HEK293T (cell line): Measurements from ENCODE around the gene ANGPT4.

Experiments used
- CTCF ChIA-PET: fragments of 350-600 bp; formaldehyde crosslinking; extraction: SDS; loops from one replicate; lab custom pipeline; 2021; ENCODE audit warnings: antibody characterized with exemption, inconsistent platforms; lab: Yijun Ruan, JAX
- POLR2A ChIA-PET: fragments of 350-600 bp; formaldehyde crosslinking; extraction: SDS; loops from one replicate; lab custom pipeline; 2020; ENCODE audit warnings: antibody characterized with exemption, inconsistent platforms; lab: Yijun Ruan, JAX
- DNase-seq: peaks from one replicate; pipeline ENCODE4 v3.0.0; 2012; ENCODE audit warnings: mixed read lengths; ENCODE audit errors: extremely low spot score
- ARNT ChIP-seq: fragments of 450-650 bp; IDR thresholded peaks from 2 replicates; pipeline ENCODE4 v1.6.1; 2017; ENCODE audit warnings: mild to moderate bottlenecking
- BHLHE40 ChIP-seq: fragments of 450-650 bp; IDR thresholded peaks from 2 replicates; pipeline ENCODE4 v1.6.1; 2016; ENCODE audit warnings: mild to moderate bottlenecking, moderate library complexity, borderline replicate concordance
- CTBP1 ChIP-seq: fragments of 450-650 bp; IDR thresholded peaks from 2 replicates; pipeline ENCODE4 v1.6.1; 2016; ENCODE audit warnings: borderline replicate concordance
- ELF4 ChIP-seq: fragments of 450-650 bp; IDR thresholded peaks from 2 replicates; pipeline ENCODE4 v1.6.1; 2017; ENCODE audit warnings: antibody characterized with exemption
- FOXA1 ChIP-seq: fragments of 450-650 bp; IDR thresholded peaks from 2 replicates; pipeline ENCODE4 v1.6.1; 2016; ENCODE audit warnings: mild to moderate bottlenecking
- FOXK2 ChIP-seq: fragments of 450-650 bp; IDR thresholded peaks from 2 replicates; pipeline ENCODE4 v1.6.1; 2016; ENCODE audit warnings: mild to moderate bottlenecking
- FOXM1 ChIP-seq: fragments of 450-650 bp; IDR thresholded peaks from 2 replicates; pipeline ENCODE4 v1.6.1; 2017; ENCODE audit warnings: mild to moderate bottlenecking, borderline replicate concordance
- HDGF ChIP-seq: fragments of 450-650 bp; IDR thresholded peaks from 2 replicates; pipeline ENCODE4 v1.6.1; 2017; ENCODE audit warnings: antibody characterized with exemption, borderline replicate concordance
- L3MBTL2 ChIP-seq: fragments of 450-650 bp; conservative IDR thresholded peaks from 2 replicates; pipeline ENCODE4 v1.6.1; 2016; ENCODE audit warnings: mild to moderate bottlenecking
- LEF1 ChIP-seq: fragments of 450-650 bp; IDR thresholded peaks from 2 replicates; pipeline ENCODE4 v1.6.1; 2017; ENCODE audit warnings: mild to moderate bottlenecking, borderline replicate concordance
- NFRKB ChIP-seq: fragments of 450-650 bp; IDR thresholded peaks from 2 replicates; pipeline ENCODE4 v1.6.1; 2016; ENCODE audit warnings: mild to moderate bottlenecking, moderate library complexity
- PKNOX1 ChIP-seq: fragments of 450-650 bp; IDR thresholded peaks from 2 replicates; pipeline ENCODE4 v1.6.1; 2016
- SP1 ChIP-seq: fragments of 450-650 bp; IDR thresholded peaks from 2 replicates; pipeline ENCODE4 v1.6.1; 2017
- SUZ12 ChIP-seq: fragments of 450-650 bp; IDR thresholded peaks from 2 replicates; pipeline ENCODE4 v1.6.1; 2016; ENCODE audit warnings: mild to moderate bottlenecking
- TARDBP ChIP-seq: fragments of 450-650 bp; IDR thresholded peaks from 2 replicates; pipeline ENCODE4 v1.6.1; 2016
- ZNF384 ChIP-seq: fragments of 450-650 bp; IDR thresholded peaks from 2 replicates; pipeline ENCODE4 v1.6.1; 2016

Gene ANGPT4

DNA sequence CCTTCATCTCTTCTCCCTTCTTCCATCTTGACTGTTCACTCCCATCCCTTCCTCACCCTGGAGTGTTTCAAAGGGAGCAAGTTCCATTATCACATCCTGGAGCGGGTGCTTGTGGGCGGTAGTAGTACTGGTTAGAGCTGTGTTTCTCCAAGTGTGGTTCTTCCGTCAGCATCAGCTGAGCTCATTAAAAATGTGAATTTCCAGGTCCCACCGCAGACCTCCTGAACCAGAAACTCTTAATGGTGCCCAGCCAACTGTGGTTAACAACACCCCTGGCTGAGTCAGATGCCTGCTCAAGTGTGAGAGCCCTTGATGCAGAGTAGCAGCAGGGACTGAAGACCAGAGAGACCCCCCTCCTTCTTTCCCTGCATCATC, 24.4 kb downstream of the ANGPT4 start:
- DNase-seq, result no peak
- ChIA-PET CTCF (no interaction called here), POLR2A (interaction anchor here (0.6 kb wide), 1 partner anchor 45 kb away, joined by 3 read pairs; no protein-coding TSS in a partner anchor)
- no peak for TF ChIP-seq HDGF
- no peak for TF ChIP-seq L3MBTL2
- no peak for TF ChIP-seq FOXK2
- no peak for TF ChIP-seq FOXA1
- no peak for TF ChIP-seq TARDBP
- no peak for TF ChIP-seq PKNOX1
- no peak for TF ChIP-seq SUZ12
- TF ChIP-seq FOXM1, result no peak

- DNase-seq, result no peak
- POLR2A ChIA-PET, result interaction anchor here (0.6 kb wide), 1 partner anchor 46 kb away, joined by 3 read pairs; no protein-coding TSS in a partner anchor
- TF ChIP-seq CTBP1 (no peak), SUZ12 (no peak), HDGF (no peak), L3MBTL2 (no peak), NFRKB (no peak), FOXM1 (no peak), BHLHE40 (no peak), ELF4 (no peak)
- CTCF ChIA-PET, result no interaction called here
Observed at GRCh38 chr20:891058-891705, 25.0 kb downstream of the ANGPT4 start.

- TF ChIP-seq SP1 (no peak), NFRKB (no peak), FOXK2 (no peak), FOXM1 (no peak), TARDBP (no peak)
- DNase-seq, result no peak
- ChIA-PET CTCF (no interaction called here), POLR2A (no interaction called here)
Observed at GRCh38 chr20:890666-891057, 25.5 kb downstream of the ANGPT4 start.

DNA sequence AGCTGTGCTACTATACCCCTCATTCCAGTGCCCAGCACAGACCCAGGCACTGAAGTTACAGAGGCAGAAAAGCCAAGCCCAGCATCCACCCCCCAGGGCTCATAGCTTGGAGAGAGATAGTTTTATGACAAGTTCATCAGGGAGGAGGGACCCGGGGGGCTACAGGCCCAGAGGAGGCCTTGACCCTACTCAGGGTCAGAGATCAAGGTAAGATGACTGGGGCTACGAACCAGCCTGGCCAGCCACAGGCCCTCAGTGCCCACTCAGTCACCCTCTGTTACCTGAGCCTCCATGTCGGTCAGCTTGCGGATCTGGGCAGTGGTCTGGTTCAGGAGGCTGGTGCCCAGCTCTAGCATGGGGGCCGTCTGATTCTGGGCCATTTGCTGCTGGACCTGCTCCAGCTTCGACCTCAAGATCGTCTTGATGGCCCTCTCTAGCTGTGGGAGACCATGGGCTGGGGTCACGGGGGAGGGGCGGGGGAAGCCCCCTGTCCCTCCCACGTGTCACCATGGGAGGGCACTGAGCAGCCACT, 26.1 kb downstream of the ANGPT4 start:
- POLR2A ChIA-PET, result no interaction called here
- no peak for TF ChIP-seq HDGF
- TF ChIP-seq ELF4, result no peak
- no peak for TF ChIP-seq ZNF384
- no peak for DNase-seq
- CTCF ChIA-PET, result no interaction called here

GRCh38 chr20:889106-889505, 27.0 kb downstream of the ANGPT4 start:
- ChIA-PET POLR2A (interaction anchor here (1.3 kb wide), 1 partner anchor 55 kb away, joined by 3 read pairs; the partner anchor contains the start of gene FAM110A), CTCF (no interaction called here)
- TF ChIP-seq HDGF (no peak), ARNT (no peak), ELF4 (no peak), SUZ12 (no peak), BHLHE40 (no peak), FOXK2 (no peak), ZNF384 (no peak), PKNOX1 (no peak), TARDBP (no peak), LEF1 (no peak), SP1 (no peak), L3MBTL2 (no peak), CTBP1 (no peak), FOXM1 (no peak), NFRKB (no peak)
- DNase-seq, result no peak

GRCh38 chr20:888057-888456, 28.1 kb downstream of the ANGPT4 start:
- TF ChIP-seq HDGF, result no peak
- no peak for TF ChIP-seq NFRKB
- TF ChIP-seq PKNOX1, result no peak
- POLR2A ChIA-PET, result interaction anchor here (1.3 kb wide), 1 partner anchor 54 kb away, joined by 3 read pairs; the partner anchor contains the start of gene FAM110A
- CTCF ChIA-PET, result no interaction called here

DNA sequence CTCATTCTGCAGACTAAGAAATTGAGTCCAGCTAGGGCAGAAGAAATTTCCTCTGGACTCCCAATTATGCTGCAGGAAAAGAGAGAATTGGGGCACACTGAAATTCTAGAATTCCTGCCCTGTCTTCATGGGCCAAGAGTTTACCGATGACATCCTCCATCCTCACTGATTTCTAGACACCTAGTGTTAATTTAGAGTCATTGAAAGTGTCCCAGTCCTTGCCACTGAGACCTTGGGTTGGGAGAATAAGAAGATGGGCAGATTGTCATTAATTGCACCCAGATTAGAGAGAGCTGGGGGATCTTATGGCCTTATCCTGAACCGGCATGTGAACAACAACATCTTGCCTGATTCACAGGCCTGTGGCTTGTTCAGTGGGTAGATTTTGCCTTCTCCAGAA, 29.0 kb downstream of the ANGPT4 start:
- CTCF ChIA-PET, result no interaction called here
- no peak for DNase-seq
- POLR2A ChIA-PET, result no interaction called here
- no peak for TF ChIP-seq TARDBP
- TF ChIP-seq ARNT, result no peak
- TF ChIP-seq LEF1, result no peak
- no peak for TF ChIP-seq L3MBTL2
- no peak for TF ChIP-seq SP1
- no peak for TF ChIP-seq CTBP1
- no peak for TF ChIP-seq FOXA1
- TF ChIP-seq ELF4, result no peak
- TF ChIP-seq NFRKB, result no peak
- no peak for TF ChIP-seq SUZ12
- TF ChIP-seq ZNF384, result no peak
- no peak for TF ChIP-seq HDGF
- no peak for TF ChIP-seq BHLHE40
- TF ChIP-seq FOXK2, result no peak
- TF ChIP-seq FOXM1, result no peak
- no peak for TF ChIP-seq PKNOX1

More at GRCh38 chr20:888057-888456, 28.1 kb downstream of the ANGPT4 start:
- DNase-seq, result no peak
